HG03196 (cell line): ENCODE data around the gene DNAJA1.
"Not testable (repeated sequence)": the region's sequence is repeated elsewhere in the genome, so short reads cannot be mapped to it uniquely, and the experiment has no call there.

Experiments
- ATAC-seq: cut with Tn5 transposase; IDR thresholded peaks from one replicate; pipeline ENCODE4 v1.9.1; 2021; ENCODE audit not compliant: unreplicated experiment

DNAJA1 gene

GRCh38 chr9:33024966-33025571, at the start of gene DNAJA1:
TSS of gene DNAJA1 (plus strand) at chr9:33025273. CDS start at chr9:33026485, 1,212 bp downstream.
- ATAC-seq, result peak; percentile 94

- ATAC-seq, result no peak
These were observed 47.0 kb upstream of the DNAJA1 start for GRCh38 chr9:32978051-32978450.

- ATAC-seq, result no peak
These were observed 38.1 kb upstream of the DNAJA1 start for GRCh38 chr9:32986971-32987370.

GRCh38 chr9:32989660-32990059, 35.4 kb upstream of the DNAJA1 start:
- ATAC-seq, result no peak

- ATAC-seq, result no peak
These were observed 33.0 kb upstream of the DNAJA1 start for GRCh38 chr9:32991897-32992594.

GRCh38 chr9:32992595-32993238, 32.4 kb upstream of the DNAJA1 start:
- no peak for ATAC-seq

GRCh38 chr9:33000682-33001055, 24.4 kb upstream of the DNAJA1 start:
- ATAC-seq, result not testable (repeated sequence)

GRCh38 chr9:33005335-33005734, 19.7 kb upstream of the DNAJA1 start:
- not testable (repeated sequence) for ATAC-seq

GRCh38 chr9:33007755-33008154, 17.3 kb upstream of the DNAJA1 start:
- ATAC-seq, result no peak

- ATAC-seq, result no peak
These were observed 13.2 kb upstream of the DNAJA1 start for GRCh38 chr9:33011831-33012230.

GRCh38 chr9:33012328-33013069, 12.6 kb upstream of the DNAJA1 start:
- no peak for ATAC-seq

- no peak for ATAC-seq
These were observed 11.0 kb upstream of the DNAJA1 start for GRCh38 chr9:33013962-33014664.

GRCh38 chr9:33014665-33015014, 10.4 kb upstream of the DNAJA1 start:
- ATAC-seq, result no peak

- no peak for ATAC-seq
These were observed 7.6 kb upstream of the DNAJA1 start for GRCh38 chr9:33017283-33018041.

- ATAC-seq, result no peak
These were observed 5.3 kb upstream of the DNAJA1 start for GRCh38 chr9:33019797-33020196.

- ATAC-seq, result no peak
These were observed 2.8 kb upstream of the DNAJA1 start for GRCh38 chr9:33022303-33022702.

GRCh38 chr9:33022755-33023154, 2.3 kb upstream of the DNAJA1 start:
- ATAC-seq, result no peak

GRCh38 chr9:33023661-33024060, 1.4 kb upstream of the DNAJA1 start:
- ATAC-seq, result no peak

- no peak for ATAC-seq
These were observed 727 bp upstream of the DNAJA1 start for GRCh38 chr9:33024126-33024965.
